ENCODE results near the gene TANGO6. TPM values are rescaled to one million over a fixed set of nuclear protein-coding genes. Genes with fewer than 3 reads are reported as not detected.
"Not testable (repeated sequence)": the region's sequence is repeated elsewhere in the genome, so short reads cannot be mapped to it uniquely, and the experiment has no call there.

Gene TANGO6
- total RNA-seq, 1 donor from 2014 or later: 18.1 TPM

DNA sequence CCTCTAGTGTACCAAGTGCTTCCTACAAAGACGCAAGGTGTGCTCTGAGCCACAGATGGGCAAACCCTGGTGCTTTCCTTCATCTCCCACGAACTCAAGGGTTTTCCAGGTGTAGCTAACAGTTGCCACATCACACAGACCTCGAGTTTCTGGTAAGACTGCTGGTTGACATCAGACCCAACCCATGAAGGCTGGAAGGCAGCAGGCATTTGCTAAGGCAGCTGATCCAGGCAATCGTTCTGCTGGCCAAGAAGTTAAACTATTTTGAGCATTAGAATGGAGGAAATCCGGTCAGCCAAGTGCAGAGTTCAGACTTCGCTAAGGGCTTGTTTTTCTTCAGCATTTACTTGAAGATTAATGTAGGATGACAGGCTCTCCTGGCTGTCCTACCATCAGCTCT, 273.6 kb downstream of the TANGO6 start:
- no peak for DNase-seq (ENCODE audit: low read depth)

DNA sequence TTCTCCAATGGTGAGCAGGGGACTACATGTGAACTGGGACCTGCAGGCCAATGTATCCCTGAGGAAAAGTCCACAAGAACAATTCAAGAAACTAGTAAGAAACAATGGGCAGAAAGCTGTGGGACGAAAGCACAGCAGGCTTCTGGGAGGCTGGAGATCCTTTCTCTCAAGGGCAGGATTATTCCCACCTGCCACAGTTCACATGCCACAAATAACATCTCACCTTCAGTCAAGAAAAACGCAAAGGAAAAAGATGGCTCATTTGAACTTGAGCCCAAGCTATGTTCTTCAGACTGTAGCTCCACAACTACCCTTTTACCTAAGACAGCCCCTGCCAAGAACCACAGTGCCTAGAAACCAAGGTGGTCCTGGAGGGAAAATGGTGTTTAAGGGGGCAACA, 275.1 kb downstream of the TANGO6 start:
- no peak for DNase-seq (ENCODE audit: low read depth)

DNA sequence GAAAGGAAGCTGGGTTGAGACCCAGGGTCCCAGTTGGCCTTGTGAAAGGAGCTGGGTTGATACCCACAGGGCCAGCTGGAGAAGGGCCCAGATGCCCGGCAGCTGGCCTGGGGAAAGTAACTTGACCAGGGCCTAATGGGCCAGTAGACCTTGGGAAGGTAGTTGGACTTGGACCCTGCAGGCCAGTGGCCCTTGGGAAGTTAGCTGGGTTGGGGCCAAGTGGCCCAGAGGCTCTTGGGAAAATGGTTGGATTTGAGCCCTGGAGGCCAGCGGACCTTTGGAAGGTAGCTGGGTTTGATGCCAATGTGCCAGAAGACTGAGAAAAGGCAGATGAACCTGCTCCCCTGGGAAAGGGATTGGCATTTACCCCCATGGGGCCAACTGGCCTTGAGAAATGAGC, 275.7 kb downstream of the TANGO6 start:
- no peak for DNase-seq (ENCODE audit: low read depth)

DNA sequence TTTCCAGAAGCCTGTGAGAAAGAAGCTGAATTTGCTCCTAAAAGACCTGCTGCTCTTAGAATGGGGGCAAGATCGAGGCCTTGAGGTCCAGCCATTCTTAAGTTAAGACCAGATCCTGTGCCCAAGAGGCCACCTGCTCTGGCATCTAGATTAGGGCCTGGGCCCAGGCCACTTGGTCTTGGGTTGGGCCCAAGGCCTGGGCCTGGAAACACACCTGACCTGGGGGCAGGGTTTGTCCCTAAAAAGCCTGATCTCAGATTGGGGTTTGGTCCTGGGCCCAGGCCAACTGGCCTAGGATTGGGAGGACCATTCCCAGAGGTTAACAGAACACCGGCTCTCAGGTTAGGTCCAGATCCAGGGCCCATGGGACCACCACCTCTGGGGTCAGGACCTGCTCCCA, 276.2 kb downstream of the TANGO6 start:
- DNase-seq (ENCODE audit: low read depth): no peak

DNA sequence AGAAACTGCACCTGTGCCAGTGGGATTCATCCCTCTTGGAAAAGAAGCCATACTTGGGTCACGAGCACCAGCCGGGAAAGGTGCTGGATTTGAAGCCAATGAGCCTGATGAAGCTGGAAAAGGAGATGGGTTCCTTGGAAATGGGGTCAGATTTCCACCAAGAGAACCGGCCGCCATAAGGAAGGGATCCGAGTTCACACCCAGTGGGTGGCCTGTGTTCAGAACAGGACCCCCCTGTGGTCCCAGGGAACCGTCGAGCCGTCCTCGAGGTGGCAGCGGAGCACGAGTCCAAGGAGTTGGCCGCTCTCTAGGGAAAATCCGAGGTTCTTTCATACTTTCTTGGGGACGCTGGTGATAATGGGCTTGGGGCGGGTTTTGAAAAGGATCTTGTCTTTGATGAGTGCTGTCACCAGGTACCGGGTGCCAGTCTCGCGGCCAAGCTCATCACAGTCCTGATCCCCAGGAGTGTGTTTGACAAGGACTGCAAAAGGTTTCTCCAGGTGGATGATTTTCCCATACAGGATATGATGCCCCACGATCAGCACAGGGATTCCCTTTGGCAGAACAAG, 276.8 kb downstream of the TANGO6 start:
- no peak for DNase-seq (ENCODE audit: low read depth)

DNA sequence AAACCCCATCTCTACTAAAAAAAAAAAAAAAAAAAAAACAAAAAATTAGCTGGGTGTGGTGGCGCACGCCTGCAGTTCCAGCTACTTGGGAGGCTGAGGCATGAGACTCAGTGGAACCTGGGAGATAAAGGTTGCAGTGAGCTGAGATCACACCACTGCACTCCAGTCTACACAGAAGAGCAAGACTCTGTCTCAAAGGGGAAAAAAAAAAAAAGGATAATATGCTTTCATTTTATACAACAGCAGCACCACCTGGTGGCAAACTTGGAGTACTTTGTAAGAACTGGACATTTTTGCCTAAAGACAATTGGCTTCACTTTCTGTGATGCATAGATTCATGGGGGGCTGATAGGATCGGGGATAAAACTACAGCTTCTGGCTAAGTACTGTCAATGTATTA, 280.6 kb downstream of the TANGO6 start:
- peak; percentile 73 for DNase-seq (ENCODE audit: low read depth)

DNA sequence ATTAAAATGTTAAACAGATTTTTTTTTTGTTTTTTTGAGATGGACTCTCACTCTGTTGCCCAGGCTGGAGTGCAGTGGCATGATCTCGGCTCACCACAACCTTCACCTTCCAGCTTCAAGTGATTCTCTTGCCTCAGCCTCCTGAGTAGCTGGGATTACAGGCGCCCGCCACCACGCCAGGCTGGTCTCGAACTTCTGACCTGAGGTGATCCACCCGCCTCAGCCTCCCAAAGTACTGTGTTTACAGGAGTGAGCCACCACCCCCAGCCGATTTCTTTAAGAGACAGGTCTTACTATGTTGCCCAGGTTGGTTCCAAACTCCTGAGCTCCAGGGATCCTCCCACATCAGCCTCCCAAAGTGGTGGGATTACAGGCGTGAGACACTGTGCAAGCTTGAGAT, 281.1 kb downstream of the TANGO6 start:
- DNase-seq (ENCODE audit: low read depth): not testable (repeated sequence)

DNA sequence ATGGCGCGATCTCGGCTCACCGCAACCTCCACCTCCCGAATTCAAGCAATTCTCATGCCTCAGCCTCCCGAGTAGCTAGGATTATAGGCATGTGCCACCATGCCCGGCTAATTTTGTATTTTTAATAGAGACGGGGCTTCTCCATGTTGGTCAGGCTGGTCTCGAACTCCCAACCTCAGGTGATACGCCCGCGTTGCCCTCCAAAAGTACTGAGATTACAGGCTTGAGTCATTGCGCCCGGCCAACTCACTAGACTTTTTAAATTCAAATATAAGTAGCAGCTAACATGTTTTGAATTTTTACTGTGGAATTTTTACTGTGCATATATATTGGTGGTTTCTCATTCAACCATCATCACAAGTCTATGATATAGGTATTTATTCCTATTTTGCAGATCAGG, 281.6 kb downstream of the TANGO6 start:
- not testable (repeated sequence) for DNase-seq (ENCODE audit: low read depth)

DNA sequence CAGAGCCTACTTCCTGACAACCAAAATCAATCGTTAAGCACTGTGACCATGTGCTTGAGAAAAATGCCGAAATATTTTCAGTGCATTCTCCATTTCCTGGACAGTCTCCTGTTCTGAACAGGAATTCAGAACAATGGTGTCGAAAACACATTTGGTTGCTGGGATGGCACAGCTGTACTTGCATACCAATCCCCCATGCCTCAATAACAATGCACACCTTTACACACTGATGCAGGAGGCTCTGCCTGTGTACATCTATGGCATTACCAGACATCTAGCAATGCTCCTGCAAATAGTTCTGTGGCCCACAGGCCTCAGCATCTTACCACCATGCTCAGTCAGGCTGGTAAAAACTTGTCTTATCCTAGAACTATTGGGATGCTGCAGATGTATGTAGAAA, 282.9 kb downstream of the TANGO6 start:
- no peak for DNase-seq (ENCODE audit: low read depth)

DNA sequence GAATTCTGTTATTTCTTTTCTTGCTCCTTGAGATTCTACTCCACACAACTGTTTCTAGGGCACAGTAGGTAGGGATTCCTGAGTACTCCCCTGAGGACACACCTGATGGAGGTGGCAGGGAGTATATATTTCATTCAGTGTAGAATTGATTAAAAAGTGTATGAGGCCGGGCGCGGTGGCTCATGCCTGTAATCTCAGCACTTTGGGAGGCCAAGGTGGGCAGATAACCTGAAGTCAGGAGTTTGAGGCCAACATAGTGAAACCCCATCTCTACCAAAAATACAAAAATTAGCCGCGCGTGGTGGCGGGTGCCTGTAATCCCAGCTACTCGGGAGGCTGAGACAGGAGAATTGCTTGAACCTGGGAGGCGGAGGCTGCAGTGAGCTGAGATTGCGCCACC, 283.5 kb downstream of the TANGO6 start:
- not testable (repeated sequence) for DNase-seq (ENCODE audit: low read depth)

DNA sequence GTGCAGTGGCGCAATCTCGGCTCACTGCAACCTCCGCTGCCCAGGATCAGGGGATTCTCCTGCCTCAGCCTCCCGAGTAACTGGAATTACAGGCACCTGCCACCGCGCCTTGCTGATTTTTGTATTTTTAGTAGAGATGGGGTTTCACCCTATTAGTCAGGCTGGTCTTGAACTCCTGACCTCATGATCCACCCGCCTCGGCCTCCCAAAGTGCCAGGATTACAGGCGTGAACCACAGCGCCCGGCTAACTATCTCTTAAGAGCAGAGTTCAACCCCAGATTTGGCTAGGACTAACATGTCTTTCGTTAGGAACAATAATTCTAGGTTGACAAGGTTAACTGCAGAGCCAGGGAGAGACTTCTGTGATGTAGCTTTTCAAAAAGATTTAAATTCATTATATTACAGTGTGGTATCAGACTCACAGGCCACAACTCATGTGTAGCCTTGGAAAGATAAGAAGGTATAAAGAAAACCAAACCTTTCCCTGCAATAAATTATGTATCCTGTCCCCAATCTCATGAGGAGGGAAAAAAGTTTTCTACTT, 284.7 kb downstream of the TANGO6 start:
- DNase-seq (ENCODE audit: low read depth): no peak

DNA sequence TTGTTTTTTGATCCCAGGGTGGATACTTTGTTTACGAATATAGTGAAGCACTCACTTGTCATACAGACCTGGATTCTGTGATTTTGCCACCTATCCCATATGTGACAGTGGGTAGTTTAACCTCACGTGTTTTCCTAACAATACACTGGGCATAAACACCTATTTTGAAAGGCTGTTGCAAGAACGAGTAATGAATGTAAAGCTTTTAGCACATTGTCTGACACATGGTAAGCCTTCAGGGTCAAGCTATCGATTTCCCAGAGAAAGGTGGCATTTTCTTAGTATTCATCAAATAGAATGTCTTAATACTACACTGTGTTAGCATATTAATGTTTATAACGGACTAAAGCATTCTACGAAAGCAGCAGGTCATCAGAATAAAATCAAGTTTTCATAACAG, 287.1 kb downstream of the TANGO6 start:
- DNase-seq (ENCODE audit: low read depth): no peak

DNA sequence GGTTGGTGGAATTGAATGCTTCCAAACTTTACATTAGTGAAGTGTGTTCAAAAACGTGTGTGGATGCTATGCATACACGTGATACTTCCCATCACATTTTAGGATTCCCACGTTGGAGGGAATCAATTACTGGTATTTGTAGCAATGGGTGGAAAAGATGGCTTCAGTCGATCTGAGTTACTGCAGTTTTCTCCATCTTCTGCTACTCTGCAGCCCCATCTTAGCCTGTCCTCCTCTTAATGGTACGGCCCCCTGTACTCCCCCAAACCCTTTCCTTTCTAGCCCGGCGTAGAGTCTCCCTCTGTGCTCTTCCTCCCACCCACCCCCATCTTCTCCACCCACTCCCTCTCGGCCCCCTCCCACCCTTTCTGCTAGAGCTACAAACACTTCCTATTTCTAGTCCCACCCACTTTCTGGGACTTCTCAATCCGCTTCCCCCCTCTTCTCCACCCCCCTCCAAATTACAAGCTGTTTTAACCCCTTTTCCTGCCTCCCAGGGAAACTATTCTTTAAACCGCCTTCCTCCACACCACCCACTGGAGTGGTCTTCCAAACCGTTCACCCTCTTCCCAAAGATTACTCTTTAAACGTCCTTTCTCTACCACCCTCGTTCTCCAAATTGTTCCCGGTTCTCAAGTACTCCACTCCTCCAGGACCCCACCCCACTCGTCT, 288.0 kb downstream of the TANGO6 start:
- no peak for DNase-seq (ENCODE audit: low read depth)

DNA sequence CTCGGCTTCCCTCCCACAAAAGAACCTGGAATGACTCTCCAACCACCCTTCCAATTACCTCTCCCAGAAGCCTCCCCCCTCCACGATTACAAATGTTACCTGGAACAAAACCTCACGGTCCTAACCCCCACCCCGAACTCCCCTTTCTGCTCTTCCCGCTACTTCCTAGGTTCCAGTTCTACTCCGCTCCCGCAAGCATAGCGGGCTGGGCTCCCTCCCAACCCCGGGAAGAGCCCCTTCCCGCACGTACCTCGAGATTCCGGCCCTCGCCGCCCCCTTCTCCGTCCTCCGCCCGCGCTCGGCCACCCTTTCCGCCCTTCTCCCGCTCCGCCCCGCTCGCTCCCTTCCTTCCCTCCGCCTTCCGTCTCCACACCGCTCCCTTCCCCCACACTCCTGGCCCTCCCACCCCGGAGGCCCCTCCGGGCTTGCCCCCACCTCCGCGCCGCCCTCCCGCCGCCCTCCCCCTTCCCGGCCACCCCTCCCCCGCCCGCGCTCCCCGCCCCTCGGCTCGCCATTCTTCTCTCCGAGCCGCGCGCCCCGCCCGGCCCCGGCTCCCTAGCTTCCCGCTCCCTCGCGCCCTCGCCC, 288.6 kb downstream of the TANGO6 start:
- peak; percentile 44 for DNase-seq (ENCODE audit: low read depth)

DNA sequence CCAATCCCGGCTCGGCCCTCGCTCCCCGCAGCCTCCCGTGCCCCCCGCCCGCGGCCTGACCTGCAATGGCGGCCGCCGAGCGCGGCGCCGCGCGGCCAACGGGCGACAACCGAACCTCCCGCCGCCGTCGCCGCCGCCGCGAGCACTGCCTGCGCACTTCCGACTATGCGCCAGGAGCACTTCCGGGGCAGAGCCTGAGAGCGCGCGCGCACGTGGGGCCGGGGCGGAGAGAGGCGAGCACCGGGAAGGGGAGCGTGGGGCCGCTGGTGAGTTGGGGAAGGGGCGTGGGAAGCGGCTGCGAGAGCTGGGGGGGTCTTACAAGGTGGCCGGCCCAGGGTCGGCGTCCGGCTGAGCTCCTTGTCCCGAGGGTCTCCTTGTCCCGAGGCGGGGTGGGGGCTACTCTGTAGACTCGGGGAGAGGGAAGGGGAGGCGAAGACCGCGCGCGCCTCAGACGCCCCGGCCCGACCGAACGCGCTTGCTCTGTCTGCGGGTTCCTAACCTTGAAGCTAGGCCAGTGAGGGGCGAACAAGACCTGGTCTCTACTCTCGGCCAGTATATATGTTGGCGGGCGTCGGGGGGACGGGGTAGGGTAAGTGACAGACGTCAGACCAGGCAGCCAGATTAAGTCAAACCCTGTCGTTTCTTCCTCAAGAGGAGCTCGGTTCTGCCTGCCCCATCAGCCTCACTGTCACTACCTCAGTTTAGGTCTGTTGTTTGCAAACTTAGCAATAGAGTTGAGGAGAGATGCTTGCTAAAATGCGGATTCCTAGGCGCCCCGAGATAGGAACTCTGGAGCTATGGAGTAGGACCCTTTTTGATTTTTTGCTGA, 289.3 kb downstream of the TANGO6 start, which contains the start of the genes CHTF8 and UTP4:
Gene CHTF8, minus strand, starts transcription at position 165 of the 829 bp plus-strand sequence. CDS start 11,130 bp downstream, outside the sequence.
Gene UTP4, plus strand, starts transcription at position 226 of the 829 bp plus-strand sequence. CDS start 811 bp downstream, outside the sequence.
- DNase-seq (ENCODE audit: low read depth): peak; percentile 43

DNA sequence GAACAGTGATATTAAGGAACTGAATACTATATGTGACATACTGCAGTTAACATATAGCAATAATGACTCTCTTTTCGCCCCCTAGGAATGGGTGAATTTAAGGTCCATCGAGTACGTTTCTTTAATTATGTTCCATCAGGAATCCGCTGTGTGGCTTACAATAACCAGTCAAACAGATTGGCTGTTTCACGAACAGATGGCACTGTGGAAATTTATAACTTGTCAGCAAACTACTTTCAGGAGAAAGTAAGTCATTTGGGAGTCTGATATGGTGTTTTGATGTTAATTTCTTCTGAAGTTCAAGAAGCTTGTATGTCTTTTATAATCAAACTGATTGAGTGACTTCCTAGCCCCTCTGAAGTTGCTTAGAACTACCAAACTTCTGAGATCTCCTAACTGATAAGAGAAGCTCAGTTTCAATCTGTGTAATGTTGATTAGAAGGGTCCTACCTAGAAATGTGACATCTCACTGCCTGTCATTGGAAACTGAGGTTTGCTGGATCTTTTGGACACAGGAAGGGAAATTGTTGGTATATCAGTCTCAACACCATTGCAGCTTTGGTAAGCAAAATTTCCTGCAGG, 290.1 kb downstream of the TANGO6 start:
- DNase-seq (ENCODE audit: low read depth): no peak

Other genes starting within 250 kb of the TANGO6 start
- gene CDH3, start 198.2 kb upstream of the TANGO6 start, total RNA-seq: 132 and 198 TPM in 2 replicates
- gene CDH1, start 106.2 kb upstream of the TANGO6 start, total RNA-seq: 31.4 and 94.8 TPM in 2 replicates

All from renal cortical epithelial cell (primary cell).